ENCODE data around the gene VWC2L. TPM values are rescaled to one million over a fixed set of nuclear protein-coding genes. Genes with fewer than 3 reads are reported as not detected.

The VWC2L gene
- total RNA-seq, 1 donor from 2014 or later: not detected

GRCh38 chr2:214565246-214565645 is 154.4 kb downstream of the VWC2L start:
- Mint-ChIP-seq H3K9me3 (no peaks in the 10 kb centered on the region), H3K36me3 (ENCODE audit: low read depth) (no peaks in the 10 kb centered on the region), H3K4me1 (no peaks in the 10 kb centered on the region), H3K27me3 (no peaks in the 10 kb centered on the region), H3K27ac (no peak overlapping the region), H3K4me3 (no peak overlapping the region)
- intact Hi-C loops (cut with micrococcal nuclease): no loop called here
- no peak for DNase-seq

DNA sequence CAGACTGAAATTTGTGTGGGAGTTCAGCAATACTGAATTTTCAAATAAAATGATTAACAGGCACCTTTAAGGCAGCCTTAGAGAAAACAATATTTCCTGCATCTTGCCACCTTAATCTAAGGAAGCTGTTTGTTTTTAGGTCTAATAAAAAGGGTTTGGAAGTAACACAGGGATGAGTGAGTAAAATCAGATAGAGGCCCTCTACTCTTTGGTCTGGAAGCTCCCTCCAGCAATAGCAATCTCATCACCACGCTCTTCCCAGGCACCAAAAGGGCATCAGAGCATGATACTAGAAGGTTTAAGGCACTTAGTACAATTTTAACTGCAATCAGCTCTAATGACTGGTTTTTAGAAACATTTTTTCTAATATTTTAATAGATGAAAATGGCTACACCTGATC is 155.6 kb downstream of the VWC2L start:
- Mint-ChIP-seq H3K36me3 (ENCODE audit: low read depth) (no peaks in the 10 kb centered on the region), H3K9me3 (no peaks in the 10 kb centered on the region), H3K27ac (no peak overlapping the region), H3K4me3 (no peak overlapping the region), H3K4me1 (no peaks in the 10 kb centered on the region), H3K27me3 (no peaks in the 10 kb centered on the region)
- DNase-seq: no peak
- intact Hi-C loops (cut with micrococcal nuclease): no loop called here

GRCh38 chr2:214569419-214570035 is 158.7 kb downstream of the VWC2L start:
- intact Hi-C loops (cut with micrococcal nuclease): no loop called here
- DNase-seq: no peak
- Mint-ChIP-seq H3K27ac (no peak overlapping the region), H3K27me3 (no peaks in the 10 kb centered on the region), H3K4me3 (no peak overlapping the region), H3K36me3 (ENCODE audit: low read depth) (no peaks in the 10 kb centered on the region), H3K9me3 (no peaks in the 10 kb centered on the region), H3K4me1 (no peaks in the 10 kb centered on the region)

GRCh38 chr2:214574084-214574781 is 163.4 kb downstream of the VWC2L start:
- no peak for DNase-seq
- intact Hi-C loops (cut with micrococcal nuclease): no loop called here
- H3K27me3 Mint-ChIP-seq: peaks cover 2% of the 10 kb centered on the region

GRCh38 chr2:214575030-214575429 is 164.2 kb downstream of the VWC2L start:
- no peaks in the 10 kb centered on the region for H3K4me1 Mint-ChIP-seq
- no peak for DNase-seq
- H3K27me3 Mint-ChIP-seq: peaks cover 2% of the 10 kb centered on the region
- no peaks in the 10 kb centered on the region for H3K9me3 Mint-ChIP-seq
- intact Hi-C loops (cut with micrococcal nuclease): no loop called here
- H3K4me3 Mint-ChIP-seq: no peak overlapping the region
- H3K27ac Mint-ChIP-seq: no peak overlapping the region
- no peaks in the 10 kb centered on the region for H3K36me3 Mint-ChIP-seq (ENCODE audit: low read depth)

More at GRCh38 chr2:214574084-214574781, 163.4 kb downstream of the VWC2L start:
- no peak overlapping the region for H3K27ac Mint-ChIP-seq
- no peaks in the 10 kb centered on the region for H3K9me3 Mint-ChIP-seq
- no peaks in the 10 kb centered on the region for H3K36me3 Mint-ChIP-seq (ENCODE audit: low read depth)
- no peak overlapping the region for H3K4me3 Mint-ChIP-seq
- H3K4me1 Mint-ChIP-seq: no peaks in the 10 kb centered on the region

DNA sequence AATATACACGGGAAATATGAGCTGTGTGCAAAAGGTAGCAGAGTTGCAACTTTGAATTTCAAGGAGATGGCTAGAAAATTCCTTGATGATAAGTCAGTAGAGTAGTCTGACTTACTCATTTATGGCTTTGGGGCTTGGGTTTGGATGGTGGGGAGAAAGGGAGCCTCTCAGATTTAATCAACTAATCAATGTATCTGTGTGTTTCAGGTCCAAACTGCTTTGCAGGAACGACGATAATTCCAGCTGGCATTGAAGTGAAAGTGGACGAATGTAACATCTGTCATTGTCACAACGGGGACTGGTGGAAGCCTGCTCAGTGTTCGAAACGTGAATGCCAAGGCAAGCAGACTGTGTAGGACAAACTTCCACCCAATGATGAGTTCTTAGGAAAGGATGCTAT is 164.6 kb downstream of the VWC2L start:
- H3K9me3 Mint-ChIP-seq: no peaks in the 10 kb centered on the region
- H3K4me3 Mint-ChIP-seq: no peak overlapping the region
- intact Hi-C loops (cut with micrococcal nuclease): no loop called here
- H3K27ac Mint-ChIP-seq: no peak overlapping the region
- no peaks in the 10 kb centered on the region for H3K36me3 Mint-ChIP-seq (ENCODE audit: low read depth)
- no peak for DNase-seq
- H3K4me1 Mint-ChIP-seq: no peaks in the 10 kb centered on the region
- H3K27me3 Mint-ChIP-seq: peaks cover 2% of the 10 kb centered on the region

DNA sequence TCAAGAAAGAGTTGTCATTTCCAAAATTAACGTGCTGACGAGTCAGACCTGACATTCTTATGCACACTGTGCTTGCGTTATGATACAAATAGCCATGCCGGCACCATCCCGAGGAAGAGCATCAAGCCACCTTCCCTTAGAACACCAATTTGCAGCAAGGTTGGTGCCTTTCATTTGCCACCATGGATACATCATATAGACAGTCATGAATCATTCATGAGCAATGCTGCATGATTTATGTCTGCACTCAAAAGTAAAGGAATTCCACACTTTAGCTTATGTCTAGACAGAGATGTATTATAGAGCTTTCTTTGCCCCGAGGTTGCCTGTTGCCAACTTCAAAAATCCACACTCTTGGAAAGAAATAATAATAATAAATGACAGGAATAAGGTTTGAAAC is 166.9 kb downstream of the VWC2L start:
- Mint-ChIP-seq H3K36me3 (ENCODE audit: low read depth) (no peaks in the 10 kb centered on the region), H3K9me3 (no peaks in the 10 kb centered on the region), H3K27ac (no peak overlapping the region), H3K27me3 (peaks cover 2% of the 10 kb centered on the region), H3K4me3 (no peak overlapping the region), H3K4me1 (no peaks in the 10 kb centered on the region)
- DNase-seq: no peak
- intact Hi-C loops (cut with micrococcal nuclease): no loop called here

- no peak for DNase-seq
- Mint-ChIP-seq H3K36me3 (ENCODE audit: low read depth) (no peaks in the 10 kb centered on the region), H3K27me3 (peaks cover 2% of the 10 kb centered on the region), H3K27ac (no peak overlapping the region), H3K4me3 (no peak overlapping the region), H3K9me3 (no peaks in the 10 kb centered on the region), H3K4me1 (no peaks in the 10 kb centered on the region)
- intact Hi-C loops (cut with micrococcal nuclease): no loop called here
Observed at GRCh38 chr2:214578442-214578841, 167.6 kb downstream of the VWC2L start.

DNA sequence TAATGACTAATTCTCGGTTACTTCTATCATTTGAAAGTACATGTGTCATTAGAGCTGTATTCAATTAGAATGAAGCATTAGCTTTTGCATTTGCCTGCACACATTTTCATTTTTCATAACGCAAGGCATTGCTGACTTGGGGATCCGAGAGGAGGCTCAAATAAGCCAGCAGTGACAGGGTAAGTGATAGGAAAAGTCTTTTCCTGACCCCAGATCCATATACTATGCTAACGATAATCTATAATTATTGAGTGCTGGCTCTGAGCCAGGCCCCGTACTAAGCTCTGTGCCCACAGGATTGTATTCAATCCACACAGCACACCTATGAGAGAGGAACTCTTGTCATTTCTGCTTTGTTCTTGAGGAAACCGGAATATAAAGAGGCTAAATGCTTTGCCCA is 168.2 kb downstream of the VWC2L start:
- Mint-ChIP-seq H3K27ac (no peak overlapping the region), H3K4me3 (no peak overlapping the region), H3K9me3 (no peaks in the 10 kb centered on the region), H3K36me3 (ENCODE audit: low read depth) (no peaks in the 10 kb centered on the region), H3K27me3 (peaks cover 2% of the 10 kb centered on the region), H3K4me1 (no peaks in the 10 kb centered on the region)
- intact Hi-C loops (cut with micrococcal nuclease): no loop called here
- no peak for DNase-seq

DNA sequence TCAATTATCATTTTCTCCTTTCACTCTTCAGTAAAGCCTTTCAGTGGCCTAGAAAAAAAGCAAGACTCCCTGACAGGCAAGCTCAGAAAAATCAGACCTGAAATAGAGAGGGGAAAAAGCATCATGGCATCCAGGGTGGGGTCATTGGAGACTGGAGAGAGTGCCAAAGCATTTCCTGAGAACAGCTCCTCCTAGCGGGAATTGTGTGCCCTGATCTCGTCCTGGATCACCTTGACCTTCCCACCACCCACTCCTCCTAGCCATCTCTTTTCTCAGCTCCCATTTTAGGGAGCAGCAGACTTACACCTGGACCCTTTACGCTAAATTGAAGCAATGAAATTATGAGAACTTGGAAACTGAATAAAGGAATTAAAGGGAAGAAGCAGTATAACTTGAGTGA is 176.6 kb downstream of the VWC2L start:
- Mint-ChIP-seq H3K27ac (no peak overlapping the region), H3K36me3 (ENCODE audit: low read depth) (no peaks in the 10 kb centered on the region), H3K4me3 (no peak overlapping the region), H3K27me3 (no peaks in the 10 kb centered on the region), H3K4me1 (no peaks in the 10 kb centered on the region), H3K9me3 (no peaks in the 10 kb centered on the region)
- intact Hi-C loops (cut with micrococcal nuclease): no loop called here
- no peak for DNase-seq

DNA sequence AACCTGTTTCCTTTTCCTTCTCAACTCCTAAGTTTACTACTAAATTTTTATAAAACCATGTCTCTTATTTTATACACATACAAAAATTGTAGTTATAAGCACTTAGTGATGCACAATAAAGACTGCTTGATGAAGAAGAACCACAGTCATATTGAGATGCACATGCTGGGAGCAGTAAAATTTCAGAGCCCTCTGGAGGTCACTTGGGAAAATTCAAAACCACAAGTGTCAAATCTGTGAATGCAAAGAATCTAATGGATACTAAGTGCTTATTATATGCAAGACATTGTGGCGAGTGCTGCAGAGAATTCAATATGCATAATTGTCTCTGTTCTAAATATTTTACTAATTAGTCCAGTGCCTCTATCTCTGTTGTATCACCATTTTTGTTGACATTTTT is 180.5 kb downstream of the VWC2L start:
- H3K9me3 Mint-ChIP-seq: no peaks in the 10 kb centered on the region
- H3K36me3 Mint-ChIP-seq (ENCODE audit: low read depth): no peaks in the 10 kb centered on the region
- no peak for DNase-seq
- intact Hi-C loops (cut with micrococcal nuclease): no loop called here
- H3K27me3 Mint-ChIP-seq: no peaks in the 10 kb centered on the region
- no peak overlapping the region for H3K4me3 Mint-ChIP-seq
- H3K4me1 Mint-ChIP-seq: no peaks in the 10 kb centered on the region
- H3K27ac Mint-ChIP-seq: no peak overlapping the region

DNA sequence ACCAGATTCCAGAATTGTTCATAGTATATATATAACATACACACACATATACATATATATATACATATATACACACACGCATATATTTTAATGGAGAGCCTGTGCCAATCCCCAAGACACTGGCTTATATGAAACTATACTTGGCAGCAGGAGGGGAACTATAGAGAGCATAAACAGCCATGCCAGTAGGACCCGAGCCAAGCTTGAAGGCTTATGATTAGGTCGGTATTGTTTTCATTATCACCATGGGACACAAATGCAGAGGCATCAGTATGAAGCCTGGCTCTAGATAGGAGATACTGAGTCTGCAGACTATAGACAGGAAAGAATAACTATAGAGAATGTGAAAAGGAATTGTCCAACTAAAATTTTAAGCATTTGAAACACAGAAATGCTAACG is 181.2 kb downstream of the VWC2L start:
- H3K4me1 Mint-ChIP-seq: no peaks in the 10 kb centered on the region
- H3K27me3 Mint-ChIP-seq: no peaks in the 10 kb centered on the region
- intact Hi-C loops (cut with micrococcal nuclease): no loop called here
- no peaks in the 10 kb centered on the region for H3K9me3 Mint-ChIP-seq
- H3K36me3 Mint-ChIP-seq (ENCODE audit: low read depth): no peaks in the 10 kb centered on the region
- H3K4me3 Mint-ChIP-seq: no peak overlapping the region
- DNase-seq: no peak
- H3K27ac Mint-ChIP-seq: no peak overlapping the region

DNA sequence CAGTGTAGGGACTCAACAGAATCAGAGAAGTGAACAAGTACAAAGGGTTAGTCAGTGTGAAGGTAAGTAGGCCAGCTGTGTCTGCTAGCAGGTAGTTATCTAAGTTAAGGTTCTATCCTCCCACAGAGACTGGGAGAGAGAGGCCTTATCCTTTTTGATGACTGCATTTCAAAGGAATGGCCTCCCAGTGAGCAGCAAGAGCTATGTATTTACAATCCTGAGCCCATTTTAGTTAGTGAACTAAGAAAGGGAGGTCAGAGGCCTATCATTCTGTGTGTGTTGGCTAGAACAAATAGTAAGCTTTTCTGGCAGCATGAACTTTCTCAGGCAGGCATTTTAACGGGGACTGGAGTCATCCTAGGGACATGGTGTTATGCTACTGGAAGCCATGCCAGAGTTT is 182.9 kb downstream of the VWC2L start:
- no peak overlapping the region for H3K27ac Mint-ChIP-seq
- intact Hi-C loops (cut with micrococcal nuclease): no loop called here
- no peak overlapping the region for H3K4me3 Mint-ChIP-seq
- no peaks in the 10 kb centered on the region for H3K9me3 Mint-ChIP-seq
- no peaks in the 10 kb centered on the region for H3K36me3 Mint-ChIP-seq (ENCODE audit: low read depth)
- no peaks in the 10 kb centered on the region for H3K4me1 Mint-ChIP-seq
- DNase-seq: no peak
- H3K27me3 Mint-ChIP-seq: no peaks in the 10 kb centered on the region

- Mint-ChIP-seq H3K9me3 (no peaks in the 10 kb centered on the region), H3K27me3 (no peaks in the 10 kb centered on the region), H3K36me3 (ENCODE audit: low read depth) (no peaks in the 10 kb centered on the region), H3K27ac (no peak overlapping the region), H3K4me3 (no peak overlapping the region), H3K4me1 (no peaks in the 10 kb centered on the region)
- intact Hi-C loops (cut with micrococcal nuclease): no loop called here
- no peak for DNase-seq
Observed at GRCh38 chr2:214601852-214602633, 191.2 kb downstream of the VWC2L start.

All from activated CD4-positive, alpha-beta T cell treated with anti-CD3 and anti-CD28 coated beads, Interleukin-2, amount 10 ng/mL, durations not matched to agents 24 days and 14 days (primary cell).